OCI-LY7 (cell line): ENCODE data around the gene PALB2. TPM values are rescaled to one million over a fixed set of nuclear protein-coding genes. Genes with fewer than 3 reads are reported as not detected.

ENCODE experiments used
- BruUV-seq: library from RNA; stranded (reverse); fragments of 400-500 nt; replicated peaks from 2 replicates; lab custom pipeline; 2021; lab: Mats Ljungman, UMichigan
- CTCF ChIA-PET: fragments of 300-600 bp; sonication (Branson Sonifier 250); formaldehyde crosslinking; loops from one replicate; lab custom pipeline; 2022; ENCODE audit warnings: antibody characterized with exemption; ENCODE audit not compliant: unreplicated experiment; lab: Charles Lee
- POLR2A ChIA-PET: fragments of 300-600 bp; sonication (Branson Sonifier 250); formaldehyde crosslinking; loops from one replicate; lab custom pipeline; 2022; ENCODE audit warnings: antibody characterized with exemption; lab: Charles Lee
- DNase-seq: peaks from one replicate; pipeline ENCODE4 v3.0.0-alpha.2; 2015; ENCODE audit warnings: low spot score
- H2AFZ ChIP-seq: fragments of 200-600 bp; sonication (generic), shearing (Covaris generic); 2 replicates; pipeline ENCODE4 v1.6.1; 2014; ENCODE audit warnings: mild to moderate bottlenecking, antibody characterized with exemption, low read length, moderate library complexity
- H3K27ac ChIP-seq: fragments of 200-600 bp; sonication (generic); 2 replicates; pipeline ENCODE4 v1.5.1; 2014; ENCODE audit warnings: mixed run types, low read depth, mild to moderate bottlenecking, moderate library complexity, low read length, inconsistent platforms; ENCODE audit not compliant: poor library complexity, severe bottlenecking
- H3K36me3 ChIP-seq: fragments of 200-600 bp; sonication (generic); 2 replicates; pipeline ENCODE4 v1.6.1; 2014; ENCODE audit warnings: mild to moderate bottlenecking, antibody characterized with exemption, low read length, moderate library complexity, mixed read lengths; ENCODE audit not compliant: insufficient read depth
- H3K4me1 ChIP-seq: fragments of 200-600 bp; sonication (generic); 2 replicates; pipeline ENCODE4 v1.5.1; 2014; ENCODE audit warnings: mild to moderate bottlenecking, low read length; ENCODE audit not compliant: insufficient read depth, poor library complexity, severe bottlenecking
- H3K4me2 ChIP-seq: fragments of 200-600 bp; sonication (generic); 2 replicates; pipeline ENCODE4 v1.6.1; 2014; ENCODE audit warnings: mild to moderate bottlenecking, low read length
- H3K4me3 ChIP-seq: fragments of 200-600 bp; sonication (generic); 2 replicates; pipeline ENCODE4 v1.5.1; 2014; ENCODE audit warnings: mild to moderate bottlenecking, low read depth, low read length; ENCODE audit not compliant: poor library complexity, severe bottlenecking
- H3K79me2 ChIP-seq: fragments of 200-600 bp; sonication (generic); 2 replicates; pipeline ENCODE4 v1.6.1; 2016; ENCODE audit warnings: low read depth, mild to moderate bottlenecking, low read length, moderate library complexity, mixed read lengths; ENCODE audit not compliant: insufficient read depth
- H3K9me2 ChIP-seq: fragments of 200-600 bp; sonication (generic); 2 replicates; pipeline ENCODE4 v1.6.1; 2016; ENCODE audit warnings: mild to moderate bottlenecking, low read length, mixed read lengths; ENCODE audit not compliant: insufficient read depth
- H3K9me3 ChIP-seq: fragments of 200-600 bp; sonication (generic); 2 replicates; pipeline ENCODE4 v1.6.1; 2014; ENCODE audit warnings: mild to moderate bottlenecking, mixed run types, low read length, mixed read lengths
- H4K20me1 ChIP-seq: fragments of 200-600 bp; sonication (generic); 2 replicates; pipeline ENCODE4 v1.6.1; 2014; ENCODE audit warnings: mild to moderate bottlenecking, antibody characterized with exemption, low read length, moderate library complexity, mixed read lengths; ENCODE audit not compliant: insufficient read depth
- CTCF ChIP-seq: fragments of 200-600 bp; sonication (generic); conservative IDR thresholded peaks from 2 replicates; pipeline ENCODE4 v1.5.1; 2014; ENCODE audit warnings: mild to moderate bottlenecking, antibody characterized with exemption, low read length, moderate library complexity, mixed read lengths
- EZH2phosphoT487 ChIP-seq: fragments of 200-600 bp; sonication (generic); IDR thresholded peaks from 2 replicates; pipeline ENCODE4 v1.6.1; 2018; ENCODE audit warnings: low read depth, borderline replicate concordance, mild to moderate bottlenecking, mixed run types, antibody characterized with exemption, low read length, moderate library complexity, mixed read lengths
- intact Hi-C: fragments of 100-400 bp; cut with micrococcal nuclease; formaldehyde crosslinking; loops from one replicate; pipeline ENCODE4 v1.10.0; 2022; ENCODE audit not compliant: unreplicated experiment
- total RNA-seq, 2 experiments: library from RNA; depleted of rRNA in 1 of 2; stranded (reverse); fragments of >200 nt in 1 of 2; shearing (Covaris generic) in 1 of 2; gene quantifications; 2 replicates each; pipeline ENCODE4 v1.2.3, GENCODE V29; 2014 to 2022

The PALB2 gene
- total RNA-seq, 2 experiments from 2014 or later, result 16.6 to 35.1 TPM

GRCh38 chr16:23595951-23596720, 45.0 kb downstream of the PALB2 start, which contains the start of gene NDUFAB1:
NDUFAB1 (minus strand) TSS chr16:23596316; CDS start chr16:23596290, 26 bp downstream.
- peak; percentile 93 for DNase-seq
- Histone ChIP-seq H3K9me3 (no peaks in the 10 kb centered on the region), H3K4me3 (peak within 1 kb of the TSS; percentile 96), H4K20me1 (peaks cover 7% of the 10 kb centered on the region; the same call in 1 of the 2 replicates), H3K27ac (peak within 1 kb of the TSS; percentile 57), H2AFZ (peak within 1 kb of the TSS; percentile 63), H3K9me2 (no peaks in the 10 kb centered on the region), H3K4me2 (peak within 1 kb of the TSS; percentile 96), H3K79me2 (peaks cover 52% of the 10 kb centered on the region), H3K4me1 (peaks cover 21% of the 10 kb centered on the region), H3K36me3 (peaks cover 42% of the 10 kb centered on the region)
- intact Hi-C loops, result loop anchor here (1.0 to 5.0 kb wide), 4 partner anchors 25 to 144 kb away; partner anchors contain the start of genes COG7, EARS2 and UBFD1
- BruUV-seq, result no TSS peak
- TF ChIP-seq EZH2phosphoT487, result no peak
- TF ChIP-seq CTCF, result peak; percentile 82
- POLR2A ChIA-PET, result interaction anchor here (0.7 to 1.3 kb wide), 4 partner anchors 25 to 535 kb away, joined by 3 to 7 read pairs (median 4); no protein-coding TSS in a partner anchor
- CTCF ChIA-PET, result interaction anchor here (0.7 to 1.1 kb wide), 3 partner anchors 38 to 80 kb away, joined by 3 to 7 read pairs (median 3); partner anchors contain the start of genes EARS2 and UBFD1

- intact Hi-C loops, result loop anchor here (5.0 kb wide), 1 partner anchor 143 kb away; the partner anchor contains the start of gene COG7
- TF ChIP-seq CTCF (no peak), EZH2phosphoT487 (no peak)
- peaks cover 7% of the 10 kb centered on the region; the same call in 1 of the 2 replicates for H4K20me1 ChIP-seq
- peak overlapping the region; percentile 45 for H3K27ac ChIP-seq
- H3K79me2 ChIP-seq, result peaks cover 59% of the 10 kb centered on the region
- CTCF ChIA-PET, result no interaction called here
- H3K9me2 ChIP-seq, result no peaks in the 10 kb centered on the region
- H2AFZ ChIP-seq, result peak overlapping the region; percentile 63; the same call in 1 of the 2 replicates
- H3K4me2 ChIP-seq, result peak overlapping the region; percentile 96
- BruUV-seq, result TSS peak; percentile 67
- H3K9me3 ChIP-seq, result no peaks in the 10 kb centered on the region
- H3K36me3 ChIP-seq, result peaks cover 47% of the 10 kb centered on the region
- peak overlapping the region; percentile 96 for H3K4me3 ChIP-seq
- no peak for DNase-seq
- H3K4me1 ChIP-seq, result peaks cover 21% of the 10 kb centered on the region
- POLR2A ChIA-PET, result no interaction called here
These were observed 45.7 kb downstream of the PALB2 start for GRCh38 chr16:23595246-23595950.
